ENCODE measurements around the gene MBD3.

DNA sequence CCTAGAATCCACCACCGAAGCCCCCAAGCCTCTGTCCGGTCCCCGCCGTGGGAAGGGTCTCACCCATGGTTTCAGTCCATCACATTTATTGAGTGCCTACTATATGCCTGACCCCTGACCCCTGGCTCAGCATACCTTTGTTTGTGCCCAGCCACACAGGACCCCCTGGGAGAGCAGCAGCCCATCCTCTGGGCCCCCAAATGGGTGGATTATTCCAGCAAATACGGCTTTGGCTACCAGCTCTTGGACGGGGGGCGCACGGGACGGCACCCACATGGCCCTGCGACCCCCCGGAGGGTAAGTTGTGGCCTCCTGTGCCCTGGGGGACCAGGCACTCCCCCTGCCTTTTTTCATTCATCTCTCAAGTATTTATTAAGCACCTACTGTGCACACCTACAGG lies 61.1 kb downstream of the MBD3 start:
- TF ChIP-seq POLR2A (IDR thresholded peaks at IDR 0.05), result no peak
- TF ChIP-seq, protein P1, sequence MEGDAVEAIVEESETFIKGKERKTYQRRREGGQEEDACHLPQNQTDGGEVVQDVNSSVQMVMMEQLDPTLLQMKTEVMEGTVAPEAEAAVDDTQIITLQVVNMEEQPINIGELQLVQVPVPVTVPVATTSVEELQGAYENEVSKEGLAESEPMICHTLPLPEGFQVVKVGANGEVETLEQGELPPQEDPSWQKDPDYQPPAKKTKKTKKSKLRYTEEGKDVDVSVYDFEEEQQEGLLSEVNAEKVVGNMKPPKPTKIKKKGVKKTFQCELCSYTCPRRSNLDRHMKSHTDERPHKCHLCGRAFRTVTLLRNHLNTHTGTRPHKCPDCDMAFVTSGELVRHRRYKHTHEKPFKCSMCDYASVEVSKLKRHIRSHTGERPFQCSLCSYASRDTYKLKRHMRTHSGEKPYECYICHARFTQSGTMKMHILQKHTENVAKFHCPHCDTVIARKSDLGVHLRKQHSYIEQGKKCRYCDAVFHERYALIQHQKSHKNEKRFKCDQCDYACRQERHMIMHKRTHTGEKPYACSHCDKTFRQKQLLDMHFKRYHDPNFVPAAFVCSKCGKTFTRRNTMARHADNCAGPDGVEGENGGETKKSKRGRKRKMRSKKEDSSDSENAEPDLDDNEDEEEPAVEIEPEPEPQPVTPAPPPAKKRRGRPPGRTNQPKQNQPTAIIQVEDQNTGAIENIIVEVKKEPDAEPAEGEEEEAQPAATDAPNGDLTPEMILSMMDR (IDR thresholded peaks at IDR 0.05), result no peak

All from uterus (tissue), 2 donors.